ENCODE measurements around the gene FAM193A.

GRCh38 chr4:2572076-2572475, 35.6 kb downstream of the FAM193A start:
- no peak for TF ChIP-seq POLR2AphosphoS5 (IDR thresholded peaks at IDR 0.05; ENCODE audit: low read depth, low read length)
- TF ChIP-seq CTCF (IDR thresholded peaks at IDR 0.05), result no peak
- TF ChIP-seq EZH2phosphoT487 (IDR thresholded peaks at IDR 0.05; ENCODE audit: borderline replicate concordance, low read depth), result no peak

Measured in SK-N-SH (cell line).